ENCODE data around the gene CCHCR1. TPM values are rescaled to one million over a fixed set of nuclear protein-coding genes. Genes with fewer than 3 reads are reported as not detected.

Gene CCHCR1
- total and polyA plus RNA-seq, 9 of the 15 experiments (the other 6 are each of a cell fraction or from before 2014, with no cell fraction given) = 1.2 to 47.3 (median 32.0) TPM

DNA sequence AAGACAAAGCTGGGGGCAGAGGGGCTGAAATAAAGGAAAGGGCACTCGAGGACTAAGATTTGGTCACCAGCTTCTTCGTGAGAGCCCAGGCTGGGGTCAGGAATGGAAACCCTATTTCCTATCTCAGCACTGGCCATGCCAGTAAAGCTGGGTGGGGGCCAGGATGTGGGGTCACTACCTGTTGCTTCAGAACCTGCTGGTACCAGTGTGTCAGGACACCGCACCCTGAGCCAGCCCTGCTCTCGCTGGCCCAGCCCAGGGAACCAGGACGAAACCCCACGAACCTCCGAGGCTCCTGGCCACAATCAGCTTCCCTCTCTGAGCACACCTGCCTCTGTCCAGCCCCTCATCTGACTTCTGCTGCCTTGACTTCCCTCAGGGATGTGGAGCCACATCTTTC is 39.4 kb downstream of the CCHCR1 start (continued):
- no peak for TF ChIP-seq HMGN3 (IDR thresholded peaks at IDR 0.05; ENCODE audit: borderline replicate concordance, extremely low read depth, insufficient read length, low read depth, low read length)
- TF ChIP-seq THAP7 (CRISPR knock-in tag; IDR thresholded peaks at IDR 0.05) = no peak
- TF ChIP-seq ZKSCAN8 (CRISPR knock-in tag; IDR thresholded peaks at IDR 0.05) = no peak
- no peak for TF ChIP-seq ZNF699 (CRISPR knock-in tag; IDR thresholded peaks at IDR 0.05; ENCODE audit: insufficient replicate concordance)
- TF ChIP-seq CUX1 (CRISPR knock-in tag; IDR thresholded peaks at IDR 0.05) = no peak
- no peak for TF ChIP-seq SRSF3 (IDR thresholded peaks at IDR 0.05; ENCODE audit: insufficient read depth, low read length)
- no peak for TF ChIP-seq NFRKB (IDR thresholded peaks at IDR 0.05; ENCODE audit: low read depth)
- no peak for TF ChIP-seq PHB (CRISPR knock-in tag; IDR thresholded peaks at IDR 0.05)
- TF ChIP-seq ZNF77 (CRISPR knock-in tag; IDR thresholded peaks at IDR 0.05) = no peak
